ENCODE data around the gene SV2B. TPM values are rescaled to one million over a fixed set of nuclear protein-coding genes. Genes with fewer than 3 reads are reported as not detected.

SV2B gene
- total RNA-seq, 4 donors from 2014 or later, result 0.23 to 2.2 (median 0.62) TPM

GRCh38 chr15:91209726-91210125 lies 109.7 kb downstream of the SV2B start:
- no peaks in the 10 kb centered on the region for H3K4me1 ChIP-seq
- WGBS, result 53% methylated on average over 3 of the region's 3 CpGs
- TF ChIP-seq POLR2A (IDR thresholded peaks at IDR 0.05) (no peak), CTCF (IDR thresholded peaks at IDR 0.05) (no peak), EP300 (IDR thresholded peaks at IDR 0.05) (no peak), POLR2AphosphoS5 (IDR thresholded peaks at IDR 0.05) (no peak)
- no peaks in the 10 kb centered on the region for H3K9me3 ChIP-seq
- H3K4me3 ChIP-seq, result no peak overlapping the region
- no peaks in the 10 kb centered on the region for H3K36me3 ChIP-seq
- DNase-seq (ENCODE audit: low spot score in 2 of 2), result no peak
- H3K27ac ChIP-seq, result no peak overlapping the region
- no peaks in the 10 kb centered on the region for H3K27me3 ChIP-seq

DNA sequence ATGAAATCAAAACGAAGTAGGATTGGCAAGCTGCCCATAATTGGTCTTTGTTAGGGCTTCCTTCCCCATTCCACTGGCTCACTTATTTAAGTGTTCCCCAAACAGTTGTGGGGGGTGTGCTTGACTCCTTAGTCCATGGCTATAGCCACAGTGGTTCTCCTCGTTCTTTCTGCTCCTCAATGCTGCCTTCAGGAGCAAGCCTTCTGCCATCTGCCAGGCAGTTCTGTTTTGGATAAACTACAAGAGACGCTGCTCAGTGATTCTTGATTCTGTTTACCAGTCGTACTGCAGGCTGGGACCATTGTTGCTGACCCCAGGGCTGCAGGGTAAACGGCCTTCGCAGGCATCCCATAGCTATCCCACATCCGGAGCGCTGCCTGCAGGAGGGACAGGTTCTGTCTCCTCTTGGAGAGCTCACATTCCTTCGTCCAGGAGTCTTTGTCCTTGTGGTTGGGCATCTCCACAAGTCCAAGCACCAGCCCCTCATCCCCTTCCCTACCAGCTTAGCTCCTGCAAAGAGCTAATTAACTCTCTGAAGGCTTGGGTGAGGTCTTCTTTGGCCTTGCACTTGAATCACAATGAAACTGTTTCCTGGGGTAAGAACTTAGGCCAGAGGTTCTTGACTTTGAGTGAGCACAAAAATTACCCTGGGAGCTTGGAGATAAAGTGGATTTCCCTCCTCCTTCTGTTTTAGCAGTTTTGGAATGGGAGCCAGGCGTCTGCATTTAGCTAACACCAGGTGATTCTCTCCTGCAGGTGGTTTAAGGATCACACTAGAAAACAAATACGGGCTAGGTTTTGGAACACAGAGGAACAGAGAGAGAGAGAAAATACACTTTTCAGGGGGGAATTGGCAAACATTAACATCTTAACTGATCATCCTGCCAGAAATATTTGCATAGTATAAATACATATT lies 114.9 kb downstream of the SV2B start:
- 68% methylated on average over 11 of the region's 11 CpGs for WGBS
- TF ChIP-seq POLR2A (IDR thresholded peaks at IDR 0.05) (no peak), CTCF (IDR thresholded peaks at IDR 0.05) (no peak), EP300 (IDR thresholded peaks at IDR 0.05) (no peak), POLR2AphosphoS5 (IDR thresholded peaks at IDR 0.05) (no peak)
- no peak for DNase-seq (ENCODE audit: low spot score in 2 of 2)
- no peak overlapping the region for H3K27ac ChIP-seq
- H3K9me3 ChIP-seq, result no peaks in the 10 kb centered on the region
- no peaks in the 10 kb centered on the region for H3K27me3 ChIP-seq
- H3K4me1 ChIP-seq, result no peaks in the 10 kb centered on the region
- H3K36me3 ChIP-seq, result no peaks in the 10 kb centered on the region
- H3K4me3 ChIP-seq, result no peak overlapping the region

GRCh38 chr15:91216000-91216399 lies 115.9 kb downstream of the SV2B start:
- Histone ChIP-seq H3K9me3 (no peaks in the 10 kb centered on the region), H3K27me3 (no peaks in the 10 kb centered on the region), H3K27ac (no peak overlapping the region), H3K4me1 (no peaks in the 10 kb centered on the region), H3K4me3 (no peak overlapping the region), H3K36me3 (no peaks in the 10 kb centered on the region)
- 67% methylated on average over 3 of the region's 3 CpGs for WGBS
- no peak for DNase-seq (ENCODE audit: low spot score in 2 of 2)
- TF ChIP-seq CTCF (IDR thresholded peaks at IDR 0.05), result no peak
- no peak for TF ChIP-seq EP300 (IDR thresholded peaks at IDR 0.05)
- TF ChIP-seq POLR2AphosphoS5 (IDR thresholded peaks at IDR 0.05), result no peak
- TF ChIP-seq POLR2A (IDR thresholded peaks at IDR 0.05), result no peak

DNA sequence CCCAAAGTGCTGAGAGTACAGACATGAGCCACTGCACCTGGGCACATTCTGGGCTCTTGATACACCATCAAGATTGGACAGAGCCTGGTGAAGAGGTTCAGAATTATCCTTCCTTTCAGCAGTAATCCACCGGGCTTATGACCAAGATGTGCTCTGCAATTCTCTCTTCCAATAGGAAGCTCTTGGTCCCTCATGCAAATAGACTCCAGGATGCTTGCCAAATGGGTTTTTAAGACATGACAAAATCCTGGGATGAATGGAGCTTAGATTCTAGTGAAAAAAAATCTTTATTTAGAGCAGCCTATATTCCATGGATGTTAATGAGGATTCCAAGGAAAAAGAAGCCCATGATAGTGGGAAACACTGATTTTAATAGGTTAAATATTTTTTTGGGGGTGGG lies 119.1 kb downstream of the SV2B start:
- no peak for DNase-seq (ENCODE audit: low spot score in 2 of 2)
- TF ChIP-seq EP300 (IDR thresholded peaks at IDR 0.05), result no peak
- TF ChIP-seq CTCF (IDR thresholded peaks at IDR 0.05), result no peak
- TF ChIP-seq POLR2AphosphoS5 (IDR thresholded peaks at IDR 0.05), result no peak
- no peak for TF ChIP-seq POLR2A (IDR thresholded peaks at IDR 0.05)

DNA sequence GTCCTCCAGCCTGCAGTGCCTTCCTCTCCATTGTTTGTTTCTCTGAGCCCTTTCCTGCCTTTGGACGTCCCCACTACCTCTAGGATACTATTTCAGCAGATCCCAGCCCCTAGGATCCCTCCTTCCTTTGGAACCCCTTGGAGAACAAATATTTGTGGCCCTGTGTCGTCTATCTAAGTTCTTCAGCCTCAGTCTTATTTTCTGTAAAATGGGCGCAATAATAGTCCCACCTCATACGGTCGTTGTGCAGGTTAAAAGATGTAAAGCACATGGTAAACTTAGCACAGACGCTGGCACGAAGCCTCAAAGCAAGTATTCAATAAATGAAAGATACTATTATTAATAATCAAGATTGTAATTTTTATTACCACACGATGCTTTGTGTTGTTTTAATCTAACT lies 122.0 kb downstream of the SV2B start:
- no peaks in the 10 kb centered on the region for H3K36me3 ChIP-seq
- no peaks in the 10 kb centered on the region for H3K4me1 ChIP-seq
- no peak overlapping the region for H3K27ac ChIP-seq
- WGBS, result 86% methylated on average over 8 of the region's 8 CpGs
- DNase-seq (ENCODE audit: low spot score in 2 of 2), result no peak
- H3K9me3 ChIP-seq, result no peaks in the 10 kb centered on the region
- H3K27me3 ChIP-seq, result no peaks in the 10 kb centered on the region
- TF ChIP-seq CTCF (IDR thresholded peaks at IDR 0.05) (no peak), POLR2AphosphoS5 (IDR thresholded peaks at IDR 0.05) (no peak), POLR2A (IDR thresholded peaks at IDR 0.05) (no peak), EP300 (IDR thresholded peaks at IDR 0.05) (no peak)
- H3K4me3 ChIP-seq, result no peak overlapping the region

More for the DNA sequence above, 119.1 kb downstream of the SV2B start:
- no peaks in the 10 kb centered on the region for H3K27me3 ChIP-seq
- no peaks in the 10 kb centered on the region for H3K4me1 ChIP-seq
- H3K4me3 ChIP-seq, result no peak overlapping the region
- 67% methylated on average over 1 of the region's 1 CpG for WGBS
- H3K36me3 ChIP-seq, result no peaks in the 10 kb centered on the region
- H3K9me3 ChIP-seq, result no peaks in the 10 kb centered on the region
- H3K27ac ChIP-seq, result no peak overlapping the region
